ENCODE results near the gene ZMIZ1.

ZMIZ1 gene

GRCh38 chr10:79021948-79022499 lies 46.7 kb upstream of the ZMIZ1 start:
- H3K4me3 ChIP-seq (replicated peaks in 1 of 2; ENCODE audit: low read depth in 2 of 2, low read length in 2 of 2), result no peak overlapping the region
- DNase-seq (ENCODE audit: low read depth in 2 of 2), result no peak
- TF ChIP-seq, protein P1, sequence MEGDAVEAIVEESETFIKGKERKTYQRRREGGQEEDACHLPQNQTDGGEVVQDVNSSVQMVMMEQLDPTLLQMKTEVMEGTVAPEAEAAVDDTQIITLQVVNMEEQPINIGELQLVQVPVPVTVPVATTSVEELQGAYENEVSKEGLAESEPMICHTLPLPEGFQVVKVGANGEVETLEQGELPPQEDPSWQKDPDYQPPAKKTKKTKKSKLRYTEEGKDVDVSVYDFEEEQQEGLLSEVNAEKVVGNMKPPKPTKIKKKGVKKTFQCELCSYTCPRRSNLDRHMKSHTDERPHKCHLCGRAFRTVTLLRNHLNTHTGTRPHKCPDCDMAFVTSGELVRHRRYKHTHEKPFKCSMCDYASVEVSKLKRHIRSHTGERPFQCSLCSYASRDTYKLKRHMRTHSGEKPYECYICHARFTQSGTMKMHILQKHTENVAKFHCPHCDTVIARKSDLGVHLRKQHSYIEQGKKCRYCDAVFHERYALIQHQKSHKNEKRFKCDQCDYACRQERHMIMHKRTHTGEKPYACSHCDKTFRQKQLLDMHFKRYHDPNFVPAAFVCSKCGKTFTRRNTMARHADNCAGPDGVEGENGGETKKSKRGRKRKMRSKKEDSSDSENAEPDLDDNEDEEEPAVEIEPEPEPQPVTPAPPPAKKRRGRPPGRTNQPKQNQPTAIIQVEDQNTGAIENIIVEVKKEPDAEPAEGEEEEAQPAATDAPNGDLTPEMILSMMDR (IDR thresholded peaks at IDR 0.05; ENCODE audit: low read depth, low read length), result no peak

GRCh38 chr10:79022565-79023230 lies 46.1 kb upstream of the ZMIZ1 start:
- no peak overlapping the region for H3K4me3 ChIP-seq (replicated peaks in 1 of 2; ENCODE audit: low read depth in 2 of 2, low read length in 2 of 2)
- DNase-seq (ENCODE audit: low read depth in 2 of 2), result peak; percentile 35 to 79
- TF ChIP-seq, protein P1 (IDR thresholded peaks at IDR 0.05; ENCODE audit: low read depth, low read length), result no peak

DNA sequence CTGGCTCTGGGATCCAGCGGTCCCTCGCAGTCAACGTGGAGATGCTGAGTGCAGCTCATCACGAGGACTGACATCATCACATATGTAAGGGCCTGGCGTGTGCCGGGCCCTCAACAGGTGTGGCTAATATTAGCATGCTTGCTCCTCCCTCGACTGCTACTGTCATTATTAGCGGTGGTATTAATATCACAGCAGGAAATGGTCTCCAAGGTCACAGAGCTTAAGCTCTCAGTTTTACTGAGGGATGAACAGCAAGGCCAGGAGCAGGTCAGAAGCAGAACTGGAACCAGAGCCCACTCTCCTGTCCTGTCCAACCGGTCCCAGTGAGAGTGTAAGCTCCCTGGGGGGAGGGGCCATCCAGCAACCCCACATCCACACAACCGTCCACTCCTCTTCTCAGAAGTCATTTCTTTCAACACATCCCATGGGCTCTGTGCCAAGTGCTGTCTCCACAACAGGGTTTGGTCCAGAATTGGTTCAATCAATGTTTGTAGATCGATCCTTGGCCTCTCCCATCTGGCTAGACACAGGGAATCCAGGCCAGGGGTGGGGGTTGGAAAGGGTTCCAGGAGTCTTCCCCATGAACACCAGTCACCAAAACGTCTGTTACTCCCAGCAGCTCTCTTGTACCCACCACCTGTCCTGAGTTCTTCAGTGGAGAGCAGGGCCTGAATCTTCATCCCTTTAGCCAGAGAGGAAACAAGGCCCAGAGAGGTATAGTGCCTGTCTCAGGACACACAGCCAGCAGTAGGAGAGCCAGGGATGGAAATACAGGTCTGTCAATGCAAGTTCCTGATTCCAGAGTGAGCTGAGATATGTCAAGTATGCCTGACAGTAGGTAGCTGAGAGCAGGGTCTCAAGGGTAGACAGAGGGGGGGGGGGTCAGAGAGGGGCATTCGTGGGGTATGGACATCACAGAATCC lies 45.3 kb upstream of the ZMIZ1 start:
- TF ChIP-seq, protein P1 (IDR thresholded peaks at IDR 0.05; ENCODE audit: low read depth, low read length), result no peak
- no peak overlapping the region for H3K4me3 ChIP-seq (replicated peaks in 1 of 2; ENCODE audit: low read depth in 2 of 2, low read length in 2 of 2)
- peak in 1 of 2 donors; percentile 39 for DNase-seq (ENCODE audit: low read depth in 2 of 2)

- no peak overlapping the region for H3K4me3 ChIP-seq (replicated peaks in 1 of 2; ENCODE audit: low read depth in 2 of 2, low read length in 2 of 2)
- TF ChIP-seq, protein P1 (IDR thresholded peaks at IDR 0.05; ENCODE audit: low read depth, low read length), result no peak
- no peak for DNase-seq (ENCODE audit: low read depth in 2 of 2)
These were observed 44.5 kb upstream of the ZMIZ1 start for GRCh38 chr10:79024296-79024695.

DNA sequence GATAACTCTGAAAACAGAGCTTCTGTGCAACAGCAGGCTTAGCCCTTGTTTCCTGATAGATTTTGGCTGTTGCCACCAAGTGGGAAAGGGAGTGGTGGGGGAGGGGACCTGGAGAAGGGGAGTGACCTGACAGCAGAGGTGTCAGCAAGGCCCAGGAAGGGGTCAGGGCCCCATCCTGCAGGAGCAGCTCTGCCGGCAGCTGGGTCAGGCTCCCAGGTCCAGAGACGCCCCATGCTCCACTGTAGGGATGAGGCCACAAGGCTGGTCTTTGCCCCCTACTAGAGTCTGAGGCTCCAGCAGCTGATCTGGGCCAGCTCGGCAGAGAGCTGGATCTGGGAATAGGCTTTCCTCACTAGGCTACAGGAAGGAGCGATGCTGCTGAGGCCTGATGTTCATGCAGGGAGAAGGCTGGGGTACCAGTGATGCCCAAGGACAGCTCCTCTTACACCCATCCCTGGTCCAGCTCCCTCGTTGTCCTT lies 44.0 kb upstream of the ZMIZ1 start:
- DNase-seq (ENCODE audit: low read depth in 2 of 2), result no peak
- TF ChIP-seq, protein P1 (IDR thresholded peaks at IDR 0.05; ENCODE audit: low read depth, low read length), result no peak
- H3K4me3 ChIP-seq (replicated peaks in 1 of 2; ENCODE audit: low read depth in 2 of 2, low read length in 2 of 2), result no peak overlapping the region

DNA sequence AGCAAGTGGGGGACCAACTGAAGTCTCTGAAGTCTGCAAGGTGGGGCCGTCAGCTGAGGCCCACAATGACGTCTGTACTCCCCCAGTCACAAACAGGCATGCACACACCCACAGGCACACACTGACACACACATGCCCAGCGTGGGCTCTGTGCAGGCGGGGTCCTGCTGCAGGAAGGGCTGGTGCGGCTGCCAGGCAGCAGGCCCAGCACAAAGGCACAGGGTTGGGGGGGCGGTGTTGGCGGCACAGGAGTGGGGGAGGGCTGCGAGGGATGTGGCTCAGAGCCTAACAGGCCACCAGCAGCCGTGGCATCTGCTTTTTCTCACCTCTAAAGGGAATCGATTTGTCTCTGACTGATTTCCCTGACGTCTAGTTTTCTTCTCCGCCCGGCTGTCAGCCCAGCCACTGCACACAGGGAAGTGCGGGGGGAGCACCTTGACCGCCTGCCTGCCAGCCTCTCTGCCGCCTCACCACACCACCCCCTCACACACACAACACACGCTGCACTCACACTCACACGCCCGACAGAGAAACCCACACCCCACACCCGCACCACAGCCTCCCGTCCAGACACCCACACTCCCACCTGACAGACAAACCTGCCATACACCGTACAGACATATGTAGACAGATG lies 43.5 kb upstream of the ZMIZ1 start:
- no peak overlapping the region for H3K4me3 ChIP-seq (replicated peaks in 1 of 2; ENCODE audit: low read depth in 2 of 2, low read length in 2 of 2)
- no peak for DNase-seq (ENCODE audit: low read depth in 2 of 2)
- TF ChIP-seq, protein P1 (IDR thresholded peaks at IDR 0.05; ENCODE audit: low read depth, low read length), result no peak

Measured in cardiac fibroblast (primary cell).